DMS153 treated with DMSO at 0.1 percent for 48 hours (cell line): ENCODE results near the gene SLC25A25.
"Not testable (repeated sequence)": the region's sequence is repeated elsewhere in the genome, so short reads cannot be mapped to it uniquely, and the experiment has no call there.

ENCODE experiments used
- DNase-seq: peaks from one replicate; lab custom pipeline; 2025; ENCODE audit not compliant: unreplicated experiment; lab: John Stamatoyannopoulos, UW

The SLC25A25 gene

GRCh38 chr9:128108269-128109049 lies 40.4 kb downstream of the SLC25A25 start:
- no peak for DNase-seq

GRCh38 chr9:128109050-128109709 lies 41.1 kb downstream of the SLC25A25 start:
- no peak for DNase-seq

- DNase-seq = not testable (repeated sequence)
Measured at GRCh38 chr9:128111726-128112125, 43.7 kb downstream of the SLC25A25 start.

- DNase-seq = no peak
Measured at GRCh38 chr9:128113526-128114325, 45.7 kb downstream of the SLC25A25 start.

- DNase-seq = no peak
Measured at GRCh38 chr9:128114326-128115186, 46.5 kb downstream of the SLC25A25 start.

GRCh38 chr9:128115187-128116103 lies 47.4 kb downstream of the SLC25A25 start:
- no peak for DNase-seq

- DNase-seq = no peak
Measured at GRCh38 chr9:128116104-128117083, 48.4 kb downstream of the SLC25A25 start.

- DNase-seq = peak; percentile 83
Measured at GRCh38 chr9:128117613-128118471, 49.8 kb downstream of the SLC25A25 start.

- no peak for DNase-seq
Measured at GRCh38 chr9:128118472-128118857, 50.4 kb downstream of the SLC25A25 start.

GRCh38 chr9:128118971-128119665 lies 51.1 kb downstream of the SLC25A25 start:
- DNase-seq = no peak

GRCh38 chr9:128120061-128120740 lies 52.2 kb downstream of the SLC25A25 start:
- no peak for DNase-seq

- no peak for DNase-seq
Measured at GRCh38 chr9:128120741-128121465, 52.9 kb downstream of the SLC25A25 start.

GRCh38 chr9:128121466-128121810 lies 53.4 kb downstream of the SLC25A25 start:
- no peak for DNase-seq

GRCh38 chr9:128121924-128122808 lies 54.1 kb downstream of the SLC25A25 start:
- no peak for DNase-seq

GRCh38 chr9:128122809-128123175 lies 54.8 kb downstream of the SLC25A25 start:
- DNase-seq = no peak
